IMR-90 (cell line): ENCODE results near the gene LRRC4C.

ENCODE experiments used
- CTCF ChIP-seq: conservative IDR thresholded peaks from 2 replicates; pipeline ENCODE4 v1.5.1; 2012; ENCODE audit warnings: mild to moderate bottlenecking, low read depth, low read length, improper control_type of control experiment
- MAFK ChIP-seq: IDR thresholded peaks from 2 replicates; pipeline ENCODE4 v1.6.1; 2012; ENCODE audit warnings: low read depth, low read length, improper control_type of control experiment
- POLR2A ChIP-seq: IDR thresholded peaks from 2 replicates; pipeline ENCODE4 v1.6.1; 2012; ENCODE audit warnings: mild to moderate bottlenecking, low read depth, low read length
- RAD21 ChIP-seq: IDR thresholded peaks from 2 replicates; pipeline ENCODE4 v1.6.1; 2012; ENCODE audit warnings: low read length, improper control_type of control experiment
- SMC3 ChIP-seq: fragments of 150-350 bp; IDR thresholded peaks from 2 replicates; pipeline ENCODE4 v1.6.1; 2016; ENCODE audit warnings: low read depth, mild to moderate bottlenecking, antibody characterized with exemption, low read length, moderate library complexity
- TF ChIP-seq, protein P1 (sequence below): fragments of 150-350 bp; IDR thresholded peaks from 2 replicates; pipeline ENCODE4 v1.6.1; 2017; ENCODE audit warnings: mild to moderate bottlenecking, antibody characterized with exemption, low read length, low read depth

- no peak for TF ChIP-seq POLR2A
- no peak for TF ChIP-seq CTCF
- no peak for TF ChIP-seq SMC3
- TF ChIP-seq, protein P1, sequence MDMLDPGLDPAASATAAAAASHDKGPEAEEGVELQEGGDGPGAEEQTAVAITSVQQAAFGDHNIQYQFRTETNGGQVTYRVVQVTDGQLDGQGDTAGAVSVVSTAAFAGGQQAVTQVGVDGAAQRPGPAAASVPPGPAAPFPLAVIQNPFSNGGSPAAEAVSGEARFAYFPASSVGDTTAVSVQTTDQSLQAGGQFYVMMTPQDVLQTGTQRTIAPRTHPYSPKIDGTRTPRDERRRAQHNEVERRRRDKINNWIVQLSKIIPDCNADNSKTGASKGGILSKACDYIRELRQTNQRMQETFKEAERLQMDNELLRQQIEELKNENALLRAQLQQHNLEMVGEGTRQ = no peak
- TF ChIP-seq RAD21 = no peak
- no peak for TF ChIP-seq MAFK
Measured at GRCh38 chr11:41384329-41384728, 75.1 kb downstream of the LRRC4C start.
